B cell (primary cell): ENCODE data around the gene RMI1. TPM values are rescaled to one million over a fixed set of nuclear protein-coding genes. Genes with fewer than 3 reads are reported as not detected.

Experiments used
- ATAC-seq: fragments of 200-7000 bp; cut with Tn5 transposase; one replicate; pipeline ENCODE4 v1.10.0; 2021; ENCODE audit warnings: low read depth, mild to moderate bottlenecking, moderate number of reproducible peaks, moderate library complexity
- CTCF ChIA-PET: fragments of 350-600 bp; sonication (Branson Sonifier 250); formaldehyde crosslinking; loops from one replicate; lab custom pipeline; 2021; ENCODE audit warnings: antibody characterized with exemption, inconsistent platforms; lab: Charles Lee
- POLR2A ChIA-PET: fragments of 350-600 bp; sonication (Branson Sonifier 250); formaldehyde crosslinking; loops from one replicate; lab custom pipeline; 2021; ENCODE audit warnings: antibody characterized with exemption; lab: Charles Lee
- DNase-seq: peaks from one replicate; pipeline ENCODE4 v3.0.0; 2013
- H2AFZ ChIP-seq: 2 replicates; pipeline ENCODE4 v1.6.1; 2012; ENCODE audit warnings: mild to moderate bottlenecking, low read depth, low read length; ENCODE audit not compliant: insufficient read depth, poor library complexity, severe bottlenecking
- H3K27ac ChIP-seq, 2 donors: 1 replicate in 1 of 2; 2 replicates in 1 of 2; pipeline ENCODE4 v1.5.1; 2012 to 2013; ENCODE audit warnings: low read length in 2 of 2, mild to moderate bottlenecking in 2 of 2, moderate library complexity in 1 of 2
- H3K27me3 ChIP-seq, 4 experiments: fragments of 200-600 bp in 1 of 4; sonication (generic) in 1 of 4; replicated peaks in 1 of 4; 1 replicate in 2 of 4; 2 replicates in 2 of 4; pipeline versions ENCODE4 v1.6.1 to v1.7.0; 2013 to 2016; ENCODE audit warnings: low read length in 3 of 4, mild to moderate bottlenecking in 2 of 4, mixed read lengths in 1 of 4, moderate library complexity in 1 of 4; ENCODE audit not compliant: insufficient read depth in 4 of 4, control insufficient read depth in 3 of 4; ENCODE audit errors: control extremely low read depth in 1 of 4
- H3K36me3 ChIP-seq, 2 experiments: replicated peaks in 1 of 2; 1 replicate in 1 of 2; 2 replicates in 1 of 2; pipeline versions ENCODE4 v1.6.1 to v1.7.1; 2013; ENCODE audit warnings: low read length in 1 of 2; ENCODE audit not compliant: insufficient read depth in 2 of 2, control insufficient read depth in 1 of 2; ENCODE audit errors: control extremely low read depth in 1 of 2, extremely low read depth in 1 of 2
- H3K4me1 ChIP-seq, 2 donors: fragments of 200-600 bp in 1 of 2; sonication (generic) in 1 of 2; 1 replicate in 1 of 2; 2 replicates in 1 of 2; pipeline versions ENCODE4 v1.5.1 to v1.6.1; 2013 to 2017; ENCODE audit warnings: low read length in 2 of 2; ENCODE audit not compliant: control insufficient read depth in 2 of 2, insufficient read depth in 2 of 2
- H3K4me2 ChIP-seq: replicated peaks from 2 replicates; pipeline ENCODE3; 2012; ENCODE audit warnings: mild to moderate bottlenecking, low read depth, low read length; ENCODE audit not compliant: poor library complexity, severe bottlenecking
- H3K4me3 ChIP-seq, 5 experiments: fragments of 200-600 bp in 1 of 5; sonication (generic) in 1 of 5; 1 replicate in 3 of 5; 2 replicates in 2 of 5; pipeline versions ENCODE4 v1.5.1 to v1.7.0; 2011 to 2016; ENCODE audit warnings: low read length in 4 of 5, mild to moderate bottlenecking in 4 of 5, low read depth in 2 of 5, control low read depth in 1 of 5, moderate library complexity in 1 of 5; ENCODE audit not compliant: insufficient read depth in 1 of 5; ENCODE audit errors: control extremely low read depth in 1 of 5, extremely low read depth in 1 of 5
- H3K79me2 ChIP-seq: fragments of 200-600 bp; sonication (generic); one replicate; pipeline ENCODE4 v1.6.0; 2016; ENCODE audit warnings: low read length; ENCODE audit not compliant: control insufficient read depth, insufficient read depth
- H3K9ac ChIP-seq: fragments of 200-600 bp; sonication (generic); 2 replicates; pipeline ENCODE4 v1.6.1; 2017; ENCODE audit warnings: mild to moderate bottlenecking, low read length, moderate library complexity
- H3K9me3 ChIP-seq, 3 donors: one replicate each; pipeline versions ENCODE4 v1.6.1 to v1.7.1; 2013; ENCODE audit warnings: low read length in 2 of 3; ENCODE audit not compliant: control insufficient read depth in 2 of 3, insufficient read depth in 1 of 3; ENCODE audit errors: control extremely low read depth in 1 of 3
- H4K20me1 ChIP-seq: 2 replicates; pipeline ENCODE4 v1.6.0; 2012; ENCODE audit warnings: mild to moderate bottlenecking, low read length; ENCODE audit not compliant: insufficient read depth, control insufficient read depth, poor library complexity, severe bottlenecking
- H3K27ac Mint-ChIP-seq: one replicate; pipeline ENCODE4 v1.8.0; 2021; ENCODE audit warnings: mixed read lengths
- H3K27me3 Mint-ChIP-seq: one replicate; pipeline ENCODE4 v1.8.0; 2021; ENCODE audit warnings: mixed read lengths
- H3K4me1 Mint-ChIP-seq: one replicate; pipeline ENCODE4 v1.8.0; 2021; ENCODE audit warnings: mixed read lengths
- H3K4me3 Mint-ChIP-seq: one replicate; pipeline ENCODE4 v1.8.0; 2021; ENCODE audit warnings: mixed read lengths
- H3K9me3 Mint-ChIP-seq: one replicate; pipeline ENCODE4 v1.8.0; 2022; ENCODE audit warnings: mixed read lengths; ENCODE audit not compliant: insufficient read depth
- EZH2 ChIP-seq: IDR thresholded peaks from 2 replicates; pipeline ENCODE4 v1.6.1; 2012; ENCODE audit warnings: borderline replicate concordance, low read depth, mild to moderate bottlenecking, moderate library complexity, low read length; ENCODE audit not compliant: insufficient read depth, poor library complexity, severe bottlenecking
- WGBS: methylation state at CpG from one replicate; pipeline ENCODE4 v1.1.5; 2013; ENCODE audit warnings: missing lambda C conversion rate; ENCODE audit not compliant: insufficient coverage; 5-methylcytosine and 5-hydroxymethylcytosine counted together
- intact Hi-C: fragments of 100-400 bp; cut with micrococcal nuclease; formaldehyde crosslinking; loops from one replicate; pipeline ENCODE4 v1.10.0; 2022
- polyA plus RNA-seq: library from polyadenylated mRNA; depleted of rRNA; stranded (reverse); fragments of >200 nt; gene quantifications from 2 replicates; pipeline ENCODE4 v1.2.3, GENCODE V29; 2012
- total RNA-seq, 2 donors: library from RNA; stranded (reverse); fragments of 120-200 nt in 1 of 2; gene quantifications; 1 replicate in 1 of 2; 2 replicates in 1 of 2; pipeline versions ENCODE4 v1.2.3 to v1.2.4, GENCODE V29; 2013 to 2022
- TF ChIP-seq, protein P1 (sequence below): fragments of 200-600 bp; IDR thresholded peaks from one replicate; pipeline ENCODE4 v1.8.0; 2022; ENCODE audit warnings: antibody characterized with exemption, mild to moderate bottlenecking

RMI1 gene
- total and polyA plus RNA-seq, 2 donors (not counting 1 experiment from before 2014, with no cell fraction given): 2.0 to 8.6 TPM

DNA sequence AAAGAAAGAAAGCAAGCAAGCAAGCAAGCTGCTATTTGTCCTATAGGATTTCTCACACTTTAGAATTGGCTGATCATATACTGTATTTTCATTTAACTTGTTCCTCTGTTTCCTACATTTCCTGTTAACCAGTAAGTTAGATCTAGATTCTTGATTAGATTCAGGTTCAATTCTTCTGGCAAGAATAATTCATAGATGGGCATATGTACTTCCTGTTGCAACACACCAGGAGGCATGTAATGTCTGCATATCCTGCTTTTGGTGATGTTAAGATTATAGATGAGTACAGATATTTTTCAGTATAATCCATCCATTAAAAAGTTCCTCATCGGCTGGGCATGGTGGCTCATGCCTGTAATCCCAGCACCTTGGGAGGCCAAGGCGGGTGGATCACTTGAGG, 48.6 kb upstream of the RMI1 start:
- no peak for DNase-seq
- H3K9me3 Mint-ChIP-seq: no peaks in the 10 kb centered on the region
- no peak for TF ChIP-seq EZH2
- TF ChIP-seq, protein P1, sequence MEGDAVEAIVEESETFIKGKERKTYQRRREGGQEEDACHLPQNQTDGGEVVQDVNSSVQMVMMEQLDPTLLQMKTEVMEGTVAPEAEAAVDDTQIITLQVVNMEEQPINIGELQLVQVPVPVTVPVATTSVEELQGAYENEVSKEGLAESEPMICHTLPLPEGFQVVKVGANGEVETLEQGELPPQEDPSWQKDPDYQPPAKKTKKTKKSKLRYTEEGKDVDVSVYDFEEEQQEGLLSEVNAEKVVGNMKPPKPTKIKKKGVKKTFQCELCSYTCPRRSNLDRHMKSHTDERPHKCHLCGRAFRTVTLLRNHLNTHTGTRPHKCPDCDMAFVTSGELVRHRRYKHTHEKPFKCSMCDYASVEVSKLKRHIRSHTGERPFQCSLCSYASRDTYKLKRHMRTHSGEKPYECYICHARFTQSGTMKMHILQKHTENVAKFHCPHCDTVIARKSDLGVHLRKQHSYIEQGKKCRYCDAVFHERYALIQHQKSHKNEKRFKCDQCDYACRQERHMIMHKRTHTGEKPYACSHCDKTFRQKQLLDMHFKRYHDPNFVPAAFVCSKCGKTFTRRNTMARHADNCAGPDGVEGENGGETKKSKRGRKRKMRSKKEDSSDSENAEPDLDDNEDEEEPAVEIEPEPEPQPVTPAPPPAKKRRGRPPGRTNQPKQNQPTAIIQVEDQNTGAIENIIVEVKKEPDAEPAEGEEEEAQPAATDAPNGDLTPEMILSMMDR: no peak
- intact Hi-C loops: no loop called here
- ChIA-PET POLR2A (no interaction called here), CTCF (interaction anchor here (1.2 kb wide), 1 partner anchor 9 kb away, joined by 3 read pairs; no protein-coding TSS in a partner anchor)
- no peaks in the 10 kb centered on the region for H3K79me2 ChIP-seq
- WGBS: no CpG with 5 or more reads among the region's 2 CpGs
- no peak overlapping the region for H3K27ac Mint-ChIP-seq
- H3K4me1 ChIP-seq: no peaks in the 10 kb centered on the region
- no peaks in the 10 kb centered on the region for H3K27me3 ChIP-seq
- H3K4me3 ChIP-seq: no peak overlapping the region
- H2AFZ ChIP-seq: no peak overlapping the region
- H3K36me3 ChIP-seq: no peaks in the 10 kb centered on the region
- no peak overlapping the region for H3K9ac ChIP-seq
- no peak overlapping the region for H3K27ac ChIP-seq
- H3K4me2 ChIP-seq: no peak overlapping the region
- no peak for ATAC-seq
- H3K9me3 ChIP-seq: no peaks in the 10 kb centered on the region
- H4K20me1 ChIP-seq: no peaks in the 10 kb centered on the region
- H3K27me3 Mint-ChIP-seq: peaks cover 4% of the 10 kb centered on the region
- H3K4me1 Mint-ChIP-seq: no peaks in the 10 kb centered on the region
- H3K4me3 Mint-ChIP-seq: no peak overlapping the region

DNA sequence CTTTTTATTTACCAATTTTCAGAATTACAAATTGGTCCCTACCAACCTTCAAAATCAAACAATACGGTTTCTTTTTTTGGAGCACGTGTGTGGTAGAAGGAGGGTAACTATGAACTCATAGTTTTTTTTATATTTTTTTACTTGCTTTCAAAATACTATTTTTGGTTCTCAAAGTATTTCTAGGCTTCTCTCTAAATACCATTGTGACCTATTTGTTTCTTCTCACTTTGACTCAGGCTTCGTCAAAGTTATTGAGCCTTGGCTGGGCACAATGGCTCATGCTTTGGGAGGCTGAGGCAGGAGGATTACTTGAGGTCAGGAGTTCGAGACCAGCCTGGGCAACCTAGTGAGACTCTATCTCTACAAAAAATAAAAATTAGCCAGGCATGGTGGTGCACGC, 47.8 kb upstream of the RMI1 start:
- 100% methylated on average over 1 of the region's 5 CpGs for WGBS
- ChIA-PET POLR2A (no interaction called here), CTCF (interaction anchor here (1.2 kb wide), 1 partner anchor 241 kb away, joined by 3 read pairs; no protein-coding TSS in a partner anchor)
- Mint-ChIP-seq H3K4me3 (no peak overlapping the region), H3K27me3 (peaks cover 2% of the 10 kb centered on the region), H3K4me1 (no peaks in the 10 kb centered on the region), H3K27ac (no peak overlapping the region), H3K9me3 (no peaks in the 10 kb centered on the region)
- TF ChIP-seq EZH2: no peak
- TF ChIP-seq, protein P1: no peak
- no peak overlapping the region for H2AFZ ChIP-seq
- no peak overlapping the region for H3K4me3 ChIP-seq
- no peak for DNase-seq
- H3K27me3 ChIP-seq: no peaks in the 10 kb centered on the region
- H3K4me1 ChIP-seq: no peaks in the 10 kb centered on the region
- H3K9ac ChIP-seq: no peak overlapping the region
- H3K79me2 ChIP-seq: no peaks in the 10 kb centered on the region
- no peak overlapping the region for H3K27ac ChIP-seq
- no peaks in the 10 kb centered on the region for H3K36me3 ChIP-seq
- ATAC-seq: no peak
- H4K20me1 ChIP-seq: no peaks in the 10 kb centered on the region
- H3K4me2 ChIP-seq: no peak overlapping the region
- no peaks in the 10 kb centered on the region for H3K9me3 ChIP-seq
- intact Hi-C loops: no loop called here
